ENCODE results near the gene SGK2.

DNA sequence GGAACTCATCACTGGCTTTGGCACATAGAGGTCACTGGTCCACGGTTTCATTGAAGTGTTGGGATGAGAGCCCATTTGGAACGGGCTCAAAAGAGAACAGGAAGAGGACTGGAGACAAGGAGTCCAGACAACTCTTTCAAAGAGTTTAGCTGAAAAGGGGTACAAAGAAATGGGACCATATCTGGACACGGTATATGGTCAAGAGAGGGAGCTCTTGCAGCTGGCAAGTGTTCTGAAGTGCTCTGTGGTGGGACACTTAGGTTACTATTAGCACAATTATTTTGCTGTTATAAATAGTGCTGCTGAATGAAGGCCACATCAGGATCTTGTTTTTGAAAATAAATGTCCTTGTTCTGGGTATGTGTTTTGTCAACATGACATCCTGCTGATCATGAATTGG is 4.6 kb downstream of the SGK2 start:
- TF ChIP-seq POU2F2 (IDR thresholded peaks at IDR 0.05; ENCODE audit: low read depth, low read length) (no peak), PAX5 (IDR thresholded peaks at IDR 0.05; ENCODE audit: insufficient read depth, low read length, severe bottlenecking) (no peak), POLR2AphosphoS5 (IDR thresholded peaks at IDR 0.05; ENCODE audit: low read depth, low read length) (no peak), POLR2A (IDR thresholded peaks at IDR 0.05; ENCODE audit: low read depth, low read length) (no peak)

All from GM12891 (cell line).